Testis (tissue), 2 donors: ENCODE data around the gene PTBP3.

Source experiments
- POLR2A ChIP-seq: fragments of 450-650 bp; IDR thresholded peaks from one replicate; pipeline ENCODE4 v1.6.1; 2017; ENCODE audit warnings: antibody characterized with exemption, mild to moderate bottlenecking, moderate library complexity
- TF ChIP-seq, protein P1 (sequence below), 3 experiments: fragments of 450-650 bp in 2 of 3; fragments of 200-600 bp in 1 of 3; sonication (generic) in 1 of 3; IDR thresholded peaks; one replicate each; pipeline ENCODE4 v1.5.1; 2016 to 2019; ENCODE audit warnings: antibody characterized with exemption in 3 of 3, mild to moderate bottlenecking in 2 of 3, moderate library complexity in 1 of 3

DNA sequence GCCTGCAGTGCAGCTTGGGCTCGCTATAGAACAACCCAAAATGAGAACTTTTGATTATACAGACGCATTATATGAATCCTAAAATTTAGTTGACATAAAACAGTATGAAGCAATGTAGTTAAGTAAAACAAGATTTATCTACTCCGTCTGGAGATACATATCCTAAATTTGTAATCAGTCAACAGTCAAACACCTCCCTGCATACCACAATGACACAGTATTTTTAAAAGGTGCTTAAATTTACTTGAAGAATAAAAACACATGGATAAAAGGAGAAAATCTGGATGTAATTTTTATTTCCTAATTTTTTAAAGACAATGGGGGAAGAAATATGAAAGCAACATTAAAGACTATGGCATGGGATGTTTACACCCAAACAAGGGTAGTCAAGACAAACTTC is 70.8 kb downstream of the PTBP3 start:
- TF ChIP-seq POLR2A: no peak
- TF ChIP-seq, protein P1, sequence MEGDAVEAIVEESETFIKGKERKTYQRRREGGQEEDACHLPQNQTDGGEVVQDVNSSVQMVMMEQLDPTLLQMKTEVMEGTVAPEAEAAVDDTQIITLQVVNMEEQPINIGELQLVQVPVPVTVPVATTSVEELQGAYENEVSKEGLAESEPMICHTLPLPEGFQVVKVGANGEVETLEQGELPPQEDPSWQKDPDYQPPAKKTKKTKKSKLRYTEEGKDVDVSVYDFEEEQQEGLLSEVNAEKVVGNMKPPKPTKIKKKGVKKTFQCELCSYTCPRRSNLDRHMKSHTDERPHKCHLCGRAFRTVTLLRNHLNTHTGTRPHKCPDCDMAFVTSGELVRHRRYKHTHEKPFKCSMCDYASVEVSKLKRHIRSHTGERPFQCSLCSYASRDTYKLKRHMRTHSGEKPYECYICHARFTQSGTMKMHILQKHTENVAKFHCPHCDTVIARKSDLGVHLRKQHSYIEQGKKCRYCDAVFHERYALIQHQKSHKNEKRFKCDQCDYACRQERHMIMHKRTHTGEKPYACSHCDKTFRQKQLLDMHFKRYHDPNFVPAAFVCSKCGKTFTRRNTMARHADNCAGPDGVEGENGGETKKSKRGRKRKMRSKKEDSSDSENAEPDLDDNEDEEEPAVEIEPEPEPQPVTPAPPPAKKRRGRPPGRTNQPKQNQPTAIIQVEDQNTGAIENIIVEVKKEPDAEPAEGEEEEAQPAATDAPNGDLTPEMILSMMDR (IDR thresholded peaks at IDR 0.05): no peak
